K562 (cell line): ENCODE measurements around the gene RBM17. TPM values are rescaled to one million over a fixed set of nuclear protein-coding genes. Genes with fewer than 3 reads are reported as not detected.

Experiments
- ATF7 ChIP-seq: fragments of 450-650 bp; IDR thresholded peaks from 2 replicates; pipeline ENCODE4 v1.7.1; 2014; ENCODE audit warnings: mild to moderate bottlenecking, moderate library complexity
- ETV5 ChIP-seq: sonication (generic); formaldehyde crosslinking; IDR thresholded peaks from 2 replicates; pipeline ENCODE4 v1.4.0; 2020; ENCODE audit warnings: low read depth, mild to moderate bottlenecking, missing genetic modification reagents
- JUNB ChIP-seq: fragments of 450-650 bp; formaldehyde crosslinking; conservative IDR thresholded peaks from 2 replicates; pipeline ENCODE4 v1.4.0; 2020; ENCODE audit warnings: mild to moderate bottlenecking
- NCOR1 ChIP-seq: fragments of 450-650 bp; IDR thresholded peaks from 2 replicates; pipeline ENCODE4 v1.6.1; 2016; ENCODE audit warnings: mild to moderate bottlenecking, moderate library complexity
- NFXL1 ChIP-seq: fragments of 450-650 bp; formaldehyde crosslinking; IDR thresholded peaks from 2 replicates; pipeline ENCODE4 v1.4.0; 2021; ENCODE audit warnings: mild to moderate bottlenecking
- PCBP2 ChIP-seq: fragments of 200-400 bp; formaldehyde crosslinking; IDR thresholded peaks from 2 replicates; pipeline ENCODE4 v1.6.1; 2018; ENCODE audit warnings: low read length, low read depth, mild to moderate bottlenecking, moderate library complexity; ENCODE audit not compliant: poor library complexity, severe bottlenecking
- POLR2AphosphoS2 ChIP-seq: IDR thresholded peaks from 2 replicates; pipeline ENCODE4 v1.6.1; 2012; ENCODE audit warnings: low read length, improper control_type of control experiment
- RBM34 ChIP-seq: fragments of 200-400 bp; formaldehyde crosslinking; IDR thresholded peaks from 2 replicates; pipeline ENCODE4 v1.6.1; 2018; ENCODE audit warnings: low read length, borderline replicate concordance; ENCODE audit not compliant: insufficient read depth
- SIN3A ChIP-seq, 2 experiments: fragments of 150-350 bp in 1 of 2; IDR thresholded peaks; 2 replicates each; pipeline ENCODE4 v1.6.1; 2011 to 2016; ENCODE audit warnings: borderline replicate concordance in 2 of 2, low read depth in 2 of 2, low read length in 2 of 2, mild to moderate bottlenecking in 2 of 2, moderate library complexity in 2 of 2; ENCODE audit not compliant: control insufficient read depth in 1 of 2
- U2AF1 ChIP-seq: fragments of 200-400 bp; formaldehyde crosslinking; optimal IDR thresholded peaks from 2 replicates; pipeline ENCODE3; 2017; ENCODE audit warnings: mild to moderate bottlenecking, low read depth, low read length, moderate library complexity
- ZNF830 ChIP-seq: fragments of 250-450 bp; sonication (Bioruptor Pico); IDR thresholded peaks from 2 replicates; pipeline ENCODE4 v1.5.0; 2021; ENCODE audit warnings: mild to moderate bottlenecking
- polyA plus RNA-seq, 8 experiments: library from polyadenylated mRNA; depleted of rRNA in 4 of 8; stranded (reverse) in 5 of 8; unstranded in 3 of 8; fragments of >200 nt; fragmentation: Nextera tagmentation in 2 of 8; fragmentation: Illumina TruSeq in 1 of 8; extraction: Ambion mirVana in 2 of 8; extraction: Trizol in 1 of 8; gene quantifications; 2 replicates each; pipeline versions ENCODE4 v1.2.1 to v1.2.3, GENCODE V29; 2011 to 2014; ENCODE audit warnings: inconsistent platforms in 1 of 8, missing spikeins in 1 of 8
- total RNA-seq, 7 experiments: library from RNA; depleted of rRNA in 6 of 7; stranded (reverse); fragments of >200 nt in 6 of 7; fragmentation: Illumina TruSeq in 2 of 7; extraction: Trizol in 2 of 7; gene quantifications; 2 replicates each; pipeline versions ENCODE4 v1.2.1 to v1.2.3, GENCODE V29; 2011 to 2021; ENCODE audit warnings: low replicate concordance in 1 of 7
- TF ChIP-seq, protein P1 (sequence below): sonication (generic); formaldehyde crosslinking; IDR thresholded peaks from 2 replicates; pipeline ENCODE4 v1.4.0; 2020; ENCODE audit warnings: mild to moderate bottlenecking, missing genetic modification reagents
- TF ChIP-seq, protein P2 (sequence below): sonication (generic); formaldehyde crosslinking; IDR thresholded peaks from 2 replicates; pipeline ENCODE4 v1.8.0; 2022; ENCODE audit warnings: mild to moderate bottlenecking, missing genetic modification reagents
- TF ChIP-seq, protein P3 (sequence below): sonication (generic); formaldehyde crosslinking; IDR thresholded peaks from 2 replicates; pipeline ENCODE4 v1.8.0; 2023; ENCODE audit warnings: mild to moderate bottlenecking, missing genetic modification reagents
- TF ChIP-seq, protein P4 (sequence below): fragments of 250-450 bp; sonication (Bioruptor Pico); IDR thresholded peaks from 2 replicates; pipeline ENCODE4 v1.8.0; 2022; ENCODE audit warnings: inconsistent platforms
- TF ChIP-seq, protein P5 (sequence below): fragments of 250-450 bp; sonication (Bioruptor Pico); IDR thresholded peaks from 2 replicates; pipeline ENCODE4 v1.8.0; 2021; ENCODE audit warnings: moderate library complexity, mild to moderate bottlenecking, inconsistent platforms

Gene RBM17
- total and polyA plus RNA-seq, 9 of the 15 experiments (the other 6 are each of a cell fraction or from before 2014, with no cell fraction given) = 23.6 to 217 (median 124) TPM

DNA sequence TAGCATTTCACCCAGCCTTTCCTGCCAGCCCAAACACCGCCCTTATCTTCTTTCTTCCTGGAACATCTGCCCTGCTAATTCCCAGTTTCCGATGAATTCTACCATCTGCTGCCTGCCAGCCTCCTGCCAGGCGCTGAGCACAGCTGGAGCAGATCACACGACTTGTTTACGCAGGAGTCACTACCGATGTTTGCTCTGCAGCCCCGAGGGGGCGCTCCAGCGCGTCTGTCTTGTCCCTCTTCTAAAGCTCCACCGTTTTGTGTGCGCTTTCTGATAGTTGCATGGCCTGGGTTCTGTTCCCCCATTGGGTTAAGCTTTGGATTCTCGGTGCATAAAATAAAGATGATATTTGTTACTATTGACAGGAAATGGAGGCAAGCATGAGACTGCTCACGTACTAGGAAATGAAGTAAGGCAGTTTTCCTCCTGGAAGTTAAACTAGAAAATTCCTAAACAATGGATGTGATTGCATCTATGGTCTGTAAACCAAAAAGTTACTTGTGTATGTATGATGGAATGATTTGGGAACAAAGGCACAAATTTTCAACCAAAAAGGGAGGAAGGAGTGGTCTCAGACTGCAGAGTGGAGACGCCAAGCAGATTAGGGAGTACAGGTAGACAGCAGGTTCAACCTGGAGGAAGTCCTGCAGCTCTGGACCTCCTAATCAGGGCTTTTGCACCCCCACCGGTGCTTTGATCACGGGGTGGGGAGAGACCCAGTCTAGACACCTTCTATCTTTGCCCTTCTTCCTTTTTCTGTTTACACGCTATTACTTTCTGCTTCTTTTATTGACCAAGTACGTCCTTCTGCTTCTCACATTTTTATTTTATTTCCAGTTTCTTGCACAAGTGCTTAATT lies 2.2 kb upstream of the RBM17 start (continued):
- TF ChIP-seq ZNF830 (no peak), PCBP2 (no peak), POLR2AphosphoS2 (no peak), NCOR1 (no peak), RBM34 (no peak), ATF7 (no peak), ETV5 (CRISPR knock-in tag) (no peak), NFXL1 (CRISPR knock-in tag) (no peak), U2AF1 (no peak), JUNB (CRISPR knock-in tag) (no peak), SIN3A (IDR thresholded peaks at IDR 0.05; ENCODE audit: borderline replicate concordance in 2 of 2, control insufficient read depth in 1 of 2, low read depth in 2 of 2, low read length in 2 of 2) (no peak)
- TF ChIP-seq, protein P1, sequence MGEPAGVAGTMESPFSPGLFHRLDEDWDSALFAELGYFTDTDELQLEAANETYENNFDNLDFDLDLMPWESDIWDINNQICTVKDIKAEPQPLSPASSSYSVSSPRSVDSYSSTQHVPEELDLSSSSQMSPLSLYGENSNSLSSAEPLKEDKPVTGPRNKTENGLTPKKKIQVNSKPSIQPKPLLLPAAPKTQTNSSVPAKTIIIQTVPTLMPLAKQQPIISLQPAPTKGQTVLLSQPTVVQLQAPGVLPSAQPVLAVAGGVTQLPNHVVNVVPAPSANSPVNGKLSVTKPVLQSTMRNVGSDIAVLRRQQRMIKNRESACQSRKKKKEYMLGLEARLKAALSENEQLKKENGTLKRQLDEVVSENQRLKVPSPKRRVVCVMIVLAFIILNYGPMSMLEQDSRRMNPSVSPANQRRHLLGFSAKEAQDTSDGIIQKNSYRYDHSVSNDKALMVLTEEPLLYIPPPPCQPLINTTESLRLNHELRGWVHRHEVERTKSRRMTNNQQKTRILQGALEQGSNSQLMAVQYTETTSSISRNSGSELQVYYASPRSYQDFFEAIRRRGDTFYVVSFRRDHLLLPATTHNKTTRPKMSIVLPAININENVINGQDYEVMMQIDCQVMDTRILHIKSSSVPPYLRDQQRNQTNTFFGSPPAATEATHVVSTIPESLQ (CRISPR knock-in tag) = no peak
- TF ChIP-seq, protein P2, sequence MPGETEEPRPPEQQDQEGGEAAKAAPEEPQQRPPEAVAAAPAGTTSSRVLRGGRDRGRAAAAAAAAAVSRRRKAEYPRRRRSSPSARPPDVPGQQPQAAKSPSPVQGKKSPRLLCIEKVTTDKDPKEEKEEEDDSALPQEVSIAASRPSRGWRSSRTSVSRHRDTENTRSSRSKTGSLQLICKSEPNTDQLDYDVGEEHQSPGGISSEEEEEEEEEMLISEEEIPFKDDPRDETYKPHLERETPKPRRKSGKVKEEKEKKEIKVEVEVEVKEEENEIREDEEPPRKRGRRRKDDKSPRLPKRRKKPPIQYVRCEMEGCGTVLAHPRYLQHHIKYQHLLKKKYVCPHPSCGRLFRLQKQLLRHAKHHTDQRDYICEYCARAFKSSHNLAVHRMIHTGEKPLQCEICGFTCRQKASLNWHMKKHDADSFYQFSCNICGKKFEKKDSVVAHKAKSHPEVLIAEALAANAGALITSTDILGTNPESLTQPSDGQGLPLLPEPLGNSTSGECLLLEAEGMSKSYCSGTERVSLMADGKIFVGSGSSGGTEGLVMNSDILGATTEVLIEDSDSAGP (CRISPR knock-in tag) = no peak
- TF ChIP-seq, protein P3, sequence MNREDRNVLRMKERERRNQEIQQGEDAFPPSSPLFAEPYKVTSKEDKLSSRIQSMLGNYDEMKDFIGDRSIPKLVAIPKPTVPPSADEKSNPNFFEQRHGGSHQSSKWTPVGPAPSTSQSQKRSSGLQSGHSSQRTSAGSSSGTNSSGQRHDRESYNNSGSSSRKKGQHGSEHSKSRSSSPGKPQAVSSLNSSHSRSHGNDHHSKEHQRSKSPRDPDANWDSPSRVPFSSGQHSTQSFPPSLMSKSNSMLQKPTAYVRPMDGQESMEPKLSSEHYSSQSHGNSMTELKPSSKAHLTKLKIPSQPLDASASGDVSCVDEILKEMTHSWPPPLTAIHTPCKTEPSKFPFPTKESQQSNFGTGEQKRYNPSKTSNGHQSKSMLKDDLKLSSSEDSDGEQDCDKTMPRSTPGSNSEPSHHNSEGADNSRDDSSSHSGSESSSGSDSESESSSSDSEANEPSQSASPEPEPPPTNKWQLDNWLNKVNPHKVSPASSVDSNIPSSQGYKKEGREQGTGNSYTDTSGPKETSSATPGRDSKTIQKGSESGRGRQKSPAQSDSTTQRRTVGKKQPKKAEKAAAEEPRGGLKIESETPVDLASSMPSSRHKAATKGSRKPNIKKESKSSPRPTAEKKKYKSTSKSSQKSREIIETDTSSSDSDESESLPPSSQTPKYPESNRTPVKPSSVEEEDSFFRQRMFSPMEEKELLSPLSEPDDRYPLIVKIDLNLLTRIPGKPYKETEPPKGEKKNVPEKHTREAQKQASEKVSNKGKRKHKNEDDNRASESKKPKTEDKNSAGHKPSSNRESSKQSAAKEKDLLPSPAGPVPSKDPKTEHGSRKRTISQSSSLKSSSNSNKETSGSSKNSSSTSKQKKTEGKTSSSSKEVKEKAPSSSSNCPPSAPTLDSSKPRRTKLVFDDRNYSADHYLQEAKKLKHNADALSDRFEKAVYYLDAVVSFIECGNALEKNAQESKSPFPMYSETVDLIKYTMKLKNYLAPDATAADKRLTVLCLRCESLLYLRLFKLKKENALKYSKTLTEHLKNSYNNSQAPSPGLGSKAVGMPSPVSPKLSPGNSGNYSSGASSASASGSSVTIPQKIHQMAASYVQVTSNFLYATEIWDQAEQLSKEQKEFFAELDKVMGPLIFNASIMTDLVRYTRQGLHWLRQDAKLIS = 0 out of 2 replicates have a peak, but pooled peaks have one; percentile 47
- TF ChIP-seq, protein P4, sequence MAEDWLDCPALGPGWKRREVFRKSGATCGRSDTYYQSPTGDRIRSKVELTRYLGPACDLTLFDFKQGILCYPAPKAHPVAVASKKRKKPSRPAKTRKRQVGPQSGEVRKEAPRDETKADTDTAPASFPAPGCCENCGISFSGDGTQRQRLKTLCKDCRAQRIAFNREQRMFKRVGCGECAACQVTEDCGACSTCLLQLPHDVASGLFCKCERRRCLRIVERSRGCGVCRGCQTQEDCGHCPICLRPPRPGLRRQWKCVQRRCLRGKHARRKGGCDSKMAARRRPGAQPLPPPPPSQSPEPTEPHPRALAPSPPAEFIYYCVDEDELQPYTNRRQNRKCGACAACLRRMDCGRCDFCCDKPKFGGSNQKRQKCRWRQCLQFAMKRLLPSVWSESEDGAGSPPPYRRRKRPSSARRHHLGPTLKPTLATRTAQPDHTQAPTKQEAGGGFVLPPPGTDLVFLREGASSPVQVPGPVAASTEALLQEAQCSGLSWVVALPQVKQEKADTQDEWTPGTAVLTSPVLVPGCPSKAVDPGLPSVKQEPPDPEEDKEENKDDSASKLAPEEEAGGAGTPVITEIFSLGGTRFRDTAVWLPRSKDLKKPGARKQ = no peak
- TF ChIP-seq, protein P5, sequence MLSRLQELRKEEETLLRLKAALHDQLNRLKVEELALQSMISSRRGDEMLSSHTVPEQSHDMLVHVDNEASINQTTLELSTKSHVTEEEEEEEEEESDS (CRISPR knock-in tag) = no peak
